T-helper 2 cell treated with Interferon-gamma antibody and Interleukin-4, amounts not matched to agents 5 μg/mL and 100 μg/mL, for 36 hours (primary cell): ENCODE results near the gene SMARCA5.

Experiments used
- DNase-seq: peaks from one replicate; pipeline ENCODE4 v3.0.0; 2021; ENCODE audit warnings: low spot score
- H3K27ac Mint-ChIP-seq: one replicate; pipeline ENCODE4 v1.8.0; 2021; ENCODE audit warnings: mild to moderate bottlenecking, mixed read lengths
- H3K27me3 Mint-ChIP-seq: one replicate; pipeline ENCODE4 v1.8.0; 2021; ENCODE audit warnings: low read depth, mixed read lengths
- H3K36me3 Mint-ChIP-seq: one replicate; pipeline ENCODE4 v1.8.0; 2021; ENCODE audit warnings: low read depth, mixed read lengths
- H3K4me1 Mint-ChIP-seq: one replicate; pipeline ENCODE4 v1.8.0; 2021; ENCODE audit warnings: low read depth, mixed read lengths
- H3K4me3 Mint-ChIP-seq: one replicate; pipeline ENCODE4 v1.8.0; 2022; ENCODE audit warnings: mild to moderate bottlenecking, moderate library complexity, mixed read lengths
- H3K9me3 Mint-ChIP-seq: one replicate; pipeline ENCODE4 v1.8.0; 2021; ENCODE audit warnings: mixed read lengths

Gene SMARCA5

DNA sequence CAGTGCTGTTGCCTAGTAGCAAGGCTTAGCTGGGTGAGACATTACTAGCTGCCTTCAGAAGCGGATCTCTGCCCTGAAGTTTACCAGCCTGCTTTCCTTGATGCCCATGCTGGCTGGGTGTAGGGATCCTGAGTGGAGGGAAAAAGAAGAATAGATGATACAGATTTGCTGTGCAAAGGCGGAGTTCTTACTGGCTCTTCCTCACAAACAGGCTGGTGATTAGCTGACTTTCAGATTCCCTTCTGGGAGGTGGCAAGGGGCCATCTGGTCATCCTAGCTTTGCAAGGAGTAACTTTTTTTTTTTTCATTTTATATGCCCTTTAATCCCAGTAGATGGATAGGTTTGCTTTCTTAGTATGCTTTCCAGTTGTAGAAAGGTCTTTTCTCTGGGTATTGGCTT, 44.8 kb downstream of the SMARCA5 start:
- H3K27ac Mint-ChIP-seq: no peak overlapping the region
- peaks cover 4% of the 10 kb centered on the region for H3K9me3 Mint-ChIP-seq
- no peaks in the 10 kb centered on the region for H3K27me3 Mint-ChIP-seq
- peak overlapping the region; percentile 87 for H3K4me3 Mint-ChIP-seq
- peaks cover 13% of the 10 kb centered on the region for H3K36me3 Mint-ChIP-seq
- DNase-seq: no peak
- H3K4me1 Mint-ChIP-seq: peaks cover 17% of the 10 kb centered on the region

DNA sequence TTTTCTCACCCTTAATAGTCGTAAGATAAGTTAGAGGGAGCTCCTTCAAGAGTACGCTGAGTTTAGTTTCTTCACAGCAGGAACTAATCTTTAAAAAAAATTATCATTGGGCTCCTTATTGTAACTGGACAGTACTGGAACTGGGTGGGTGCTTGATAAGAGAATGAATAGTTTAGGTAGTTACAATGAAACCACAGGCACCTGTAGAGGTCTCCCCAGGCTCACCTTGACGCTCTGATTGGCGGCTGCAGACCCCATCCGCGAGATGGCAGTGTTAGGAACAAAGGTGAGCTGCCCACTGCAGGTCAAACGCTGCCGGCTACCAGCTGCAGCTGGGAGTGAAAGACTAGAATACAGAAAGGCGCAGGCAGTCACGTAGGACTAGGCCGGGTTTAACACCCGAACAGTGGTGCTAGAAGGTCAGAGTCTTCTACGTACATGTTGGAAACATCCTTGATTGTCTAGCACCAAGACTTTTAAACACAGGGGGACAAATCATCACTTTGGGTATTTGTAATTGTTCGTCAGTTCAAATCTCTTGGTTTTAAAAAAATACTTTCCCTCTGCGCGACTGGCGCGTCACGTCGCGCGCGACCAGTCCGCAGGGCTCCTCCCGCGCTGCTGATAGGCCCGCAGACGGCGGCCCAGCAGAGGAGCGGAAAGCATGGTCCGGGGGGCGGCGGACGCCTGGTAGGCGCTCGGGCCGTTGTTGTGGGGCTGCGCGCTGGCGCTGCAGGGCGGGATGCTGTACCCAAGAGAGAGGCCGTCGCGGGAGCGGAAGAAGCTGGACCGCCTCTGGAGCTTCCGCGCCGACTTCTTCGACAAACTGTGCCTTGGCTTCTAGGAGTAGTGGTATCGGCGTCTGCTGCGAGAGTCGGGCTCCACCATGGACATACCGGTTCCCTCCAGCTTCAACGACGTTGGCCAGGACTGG, 45.6 kb downstream of the SMARCA5 start:
- Mint-ChIP-seq H3K9me3 (peaks cover 4% of the 10 kb centered on the region), H3K36me3 (peaks cover 10% of the 10 kb centered on the region), H3K27ac (peak overlapping the region; percentile 89), H3K27me3 (no peaks in the 10 kb centered on the region), H3K4me3 (peak overlapping the region; percentile 87), H3K4me1 (peaks cover 17% of the 10 kb centered on the region)
- DNase-seq: peak; percentile 56

GRCh38 chr4:143559757-143560147, 46.2 kb downstream of the SMARCA5 start:
- Mint-ChIP-seq H3K27ac (peak overlapping the region; percentile 89), H3K36me3 (peaks cover 7% of the 10 kb centered on the region), H3K9me3 (peaks cover 4% of the 10 kb centered on the region), H3K4me3 (peak overlapping the region; percentile 87), H3K4me1 (peaks cover 17% of the 10 kb centered on the region), H3K27me3 (no peaks in the 10 kb centered on the region)
- DNase-seq: no peak

- Mint-ChIP-seq H3K27me3 (no peaks in the 10 kb centered on the region), H3K9me3 (peaks cover 15% of the 10 kb centered on the region), H3K4me1 (peaks cover 6% of the 10 kb centered on the region), H3K36me3 (peaks cover 4% of the 10 kb centered on the region), H3K4me3 (no peak overlapping the region), H3K27ac (no peak overlapping the region)
- no peak for DNase-seq
Measured at GRCh38 chr4:143564472-143564871, 51.0 kb downstream of the SMARCA5 start.

GRCh38 chr4:143575331-143575730, 61.8 kb downstream of the SMARCA5 start:
- H3K4me1 Mint-ChIP-seq: no peaks in the 10 kb centered on the region
- H3K27me3 Mint-ChIP-seq: no peaks in the 10 kb centered on the region
- H3K27ac Mint-ChIP-seq: no peak overlapping the region
- peaks cover 2% of the 10 kb centered on the region for H3K36me3 Mint-ChIP-seq
- no peaks in the 10 kb centered on the region for H3K9me3 Mint-ChIP-seq
- DNase-seq: no peak
- no peak overlapping the region for H3K4me3 Mint-ChIP-seq

DNA sequence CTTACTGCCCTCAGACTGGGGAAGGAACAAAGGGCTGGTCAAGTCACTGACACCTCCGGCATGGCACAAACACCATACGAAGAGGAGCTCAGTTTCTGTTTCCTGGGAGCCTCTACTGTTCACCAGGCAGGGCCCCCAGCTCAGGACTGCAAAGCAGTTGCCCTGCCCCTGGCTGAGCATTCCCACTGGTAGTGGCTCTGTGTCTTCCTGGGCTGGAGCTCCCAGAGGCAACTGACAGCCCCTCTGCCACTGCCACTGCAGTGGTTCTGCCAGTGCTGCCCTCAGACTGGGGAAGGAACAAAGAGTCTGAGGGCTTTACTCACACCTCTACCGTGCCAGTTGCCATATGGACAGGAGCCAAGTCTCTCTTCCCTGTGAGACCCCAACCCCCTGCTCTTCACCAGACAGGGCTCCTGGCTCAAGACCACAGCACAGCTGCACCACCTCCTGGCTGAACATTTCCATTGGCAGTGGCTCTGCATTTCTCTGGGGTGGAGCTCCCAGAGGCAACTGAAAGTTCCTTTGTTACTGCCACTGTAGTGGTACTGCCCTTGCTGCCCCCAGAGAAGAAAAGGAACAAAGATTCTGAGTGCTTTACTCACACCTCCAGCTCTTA, 67.9 kb downstream of the SMARCA5 start:
- Mint-ChIP-seq H3K4me3 (no peak overlapping the region), H3K27ac (no peak overlapping the region), H3K36me3 (no peaks in the 10 kb centered on the region), H3K4me1 (no peaks in the 10 kb centered on the region), H3K27me3 (no peaks in the 10 kb centered on the region), H3K9me3 (peaks cover 12% of the 10 kb centered on the region)
- no peak for DNase-seq

DNA sequence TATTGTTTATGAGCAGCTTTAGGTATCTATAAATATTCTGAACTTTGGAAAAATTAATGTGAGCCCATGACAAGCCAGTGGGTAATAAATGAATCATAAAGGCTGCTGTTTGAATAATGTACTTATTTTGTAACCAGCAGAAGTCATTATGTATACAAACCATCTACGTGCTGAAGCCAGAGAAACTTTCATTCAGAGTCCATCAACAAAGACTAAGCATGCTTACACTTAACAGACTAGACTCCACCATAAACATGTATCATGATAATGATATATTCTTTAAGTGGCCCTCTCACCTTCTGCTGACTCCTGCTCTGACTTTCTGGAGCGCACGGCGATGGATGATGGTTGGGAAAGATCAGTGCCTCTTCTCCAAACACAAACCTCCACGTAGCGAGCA, 72.0 kb downstream of the SMARCA5 start:
- H3K36me3 Mint-ChIP-seq: no peaks in the 10 kb centered on the region
- no peak overlapping the region for H3K27ac Mint-ChIP-seq
- H3K9me3 Mint-ChIP-seq: peaks cover 12% of the 10 kb centered on the region
- H3K4me3 Mint-ChIP-seq: no peak overlapping the region
- H3K27me3 Mint-ChIP-seq: no peaks in the 10 kb centered on the region
- DNase-seq: no peak
- H3K4me1 Mint-ChIP-seq: no peaks in the 10 kb centered on the region

GRCh38 chr4:143586080-143586479, 72.6 kb downstream of the SMARCA5 start:
- no peaks in the 10 kb centered on the region for H3K36me3 Mint-ChIP-seq
- no peaks in the 10 kb centered on the region for H3K4me1 Mint-ChIP-seq
- no peak overlapping the region for H3K4me3 Mint-ChIP-seq
- H3K9me3 Mint-ChIP-seq: peaks cover 12% of the 10 kb centered on the region
- no peaks in the 10 kb centered on the region for H3K27me3 Mint-ChIP-seq
- no peak overlapping the region for H3K27ac Mint-ChIP-seq
- DNase-seq: no peak

DNA sequence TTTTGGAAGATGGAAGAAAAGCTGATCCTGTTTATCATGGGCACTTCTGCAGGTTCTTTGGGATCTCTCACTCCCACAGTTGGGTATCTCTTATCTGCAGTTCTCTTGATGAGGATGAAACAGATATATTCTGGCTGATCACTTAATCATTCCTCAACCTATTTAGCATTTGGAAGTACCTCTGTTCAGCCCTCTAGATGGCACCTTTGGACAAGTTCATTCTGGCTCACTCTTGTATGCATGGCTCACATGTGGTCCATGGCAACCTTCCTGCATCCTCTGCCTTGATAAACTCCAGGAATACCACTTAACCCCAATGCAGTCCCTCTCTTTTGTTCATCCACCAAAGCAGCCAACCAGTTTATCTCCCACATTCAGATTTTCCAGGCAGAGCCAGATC, 74.2 kb downstream of the SMARCA5 start:
- Mint-ChIP-seq H3K4me3 (no peak overlapping the region), H3K36me3 (no peaks in the 10 kb centered on the region)

GRCh38 chr4:143597276-143597675, 83.8 kb downstream of the SMARCA5 start:
- Mint-ChIP-seq H3K9me3 (no peaks in the 10 kb centered on the region), H3K27ac (no peak overlapping the region), H3K27me3 (no peaks in the 10 kb centered on the region), H3K36me3 (no peaks in the 10 kb centered on the region), H3K4me1 (no peaks in the 10 kb centered on the region), H3K4me3 (no peak overlapping the region)
- DNase-seq: no peak

More for the DNA sequence above, 74.2 kb downstream of the SMARCA5 start:
- Mint-ChIP-seq H3K4me1 (no peaks in the 10 kb centered on the region), H3K27ac (no peak overlapping the region), H3K9me3 (peaks cover 9% of the 10 kb centered on the region), H3K27me3 (no peaks in the 10 kb centered on the region)
- DNase-seq: no peak

DNA sequence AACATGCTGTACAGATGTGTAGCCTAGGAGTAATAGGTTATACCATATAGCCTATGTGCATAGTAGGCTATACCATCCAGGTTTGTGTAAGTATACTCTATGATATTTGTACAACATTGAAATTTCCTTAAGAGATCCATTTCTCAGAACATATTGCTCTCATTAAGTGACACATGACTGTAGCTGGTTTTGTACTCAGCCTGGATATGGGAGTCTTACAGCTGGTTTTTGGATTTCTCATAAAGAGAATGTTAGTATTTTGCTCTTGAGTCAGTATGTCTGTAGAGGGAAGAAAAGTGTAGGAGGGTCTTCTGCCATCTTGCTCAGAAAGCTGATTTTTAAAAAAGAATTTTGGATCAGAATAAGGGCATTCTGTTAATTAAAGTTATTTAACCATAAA, 85.3 kb downstream of the SMARCA5 start:
- Mint-ChIP-seq H3K4me1 (no peaks in the 10 kb centered on the region), H3K27ac (no peak overlapping the region), H3K4me3 (no peak overlapping the region), H3K9me3 (no peaks in the 10 kb centered on the region), H3K27me3 (no peaks in the 10 kb centered on the region), H3K36me3 (no peaks in the 10 kb centered on the region)
- no peak for DNase-seq

- Mint-ChIP-seq H3K4me1 (no peaks in the 10 kb centered on the region), H3K36me3 (no peaks in the 10 kb centered on the region), H3K4me3 (no peak overlapping the region), H3K27me3 (peaks cover 1% of the 10 kb centered on the region), H3K27ac (no peak overlapping the region), H3K9me3 (no peaks in the 10 kb centered on the region)
- DNase-seq: no peak
Measured at GRCh38 chr4:143599827-143600226, 86.3 kb downstream of the SMARCA5 start.

GRCh38 chr4:143606480-143606879, 93.0 kb downstream of the SMARCA5 start:
- DNase-seq: no peak
- peaks cover 3% of the 10 kb centered on the region for H3K9me3 Mint-ChIP-seq
- no peak overlapping the region for H3K4me3 Mint-ChIP-seq
- H3K27me3 Mint-ChIP-seq: peaks cover 7% of the 10 kb centered on the region
- no peaks in the 10 kb centered on the region for H3K36me3 Mint-ChIP-seq
- no peaks in the 10 kb centered on the region for H3K4me1 Mint-ChIP-seq
- no peak overlapping the region for H3K27ac Mint-ChIP-seq
